Progenitor cell of endocrine pancreas (in vitro differentiated cells): ENCODE data around the gene LRRC73. TPM values are rescaled to one million over a fixed set of nuclear protein-coding genes. Genes with fewer than 3 reads are reported as not detected.

Source experiments
- DNase-seq: peaks from one replicate; pipeline ENCODE4 v3.0.0; 2021; ENCODE audit warnings: low spot score; ENCODE audit not compliant: unreplicated experiment
- H3K27ac Mint-ChIP-seq: 2 replicates; pipeline ENCODE4 v1.8.0; 2021; ENCODE audit warnings: mild to moderate bottlenecking, moderate library complexity, mixed read lengths
- H3K27me3 Mint-ChIP-seq: 2 replicates; pipeline ENCODE4 v1.8.0; 2021; ENCODE audit warnings: mixed read lengths
- H3K36me3 Mint-ChIP-seq: 2 replicates; pipeline ENCODE4 v1.8.0; 2022; ENCODE audit warnings: mixed read lengths; ENCODE audit not compliant: insufficient read depth
- H3K4me1 Mint-ChIP-seq: 2 replicates; pipeline ENCODE4 v1.8.0; 2021; ENCODE audit warnings: low read depth, mixed read lengths
- H3K4me3 Mint-ChIP-seq: 2 replicates; pipeline ENCODE4 v1.8.0; 2021; ENCODE audit warnings: low read depth, mild to moderate bottlenecking, moderate library complexity, mixed read lengths
- H3K9me3 Mint-ChIP-seq: 2 replicates; pipeline ENCODE4 v1.8.0; 2021; ENCODE audit warnings: low read depth, mixed read lengths
- CTCF ChIP-seq: fragments of 200-600 bp; sonication (generic); IDR thresholded peaks from one replicate; pipeline ENCODE4 v1.5.0; 2021; ENCODE audit warnings: antibody characterized with exemption, mild to moderate bottlenecking; ENCODE audit not compliant: unreplicated experiment
- total RNA-seq: library from RNA; stranded (reverse); gene quantifications from 2 replicates; pipeline ENCODE4 v1.2.1, GENCODE V29; 2021

LRRC73 gene
- total RNA-seq, 1 donor from 2014 or later, result 1.5 TPM

- peaks cover 26% of the 10 kb centered on the region for H3K4me1 Mint-ChIP-seq
- H3K4me3 Mint-ChIP-seq, result peak overlapping the region; percentile 78
- DNase-seq, result no peak
- H3K9me3 Mint-ChIP-seq, result no peaks in the 10 kb centered on the region
- H3K27ac Mint-ChIP-seq, result peak overlapping the region; percentile 93
- peaks cover 6% of the 10 kb centered on the region for H3K36me3 Mint-ChIP-seq
- no peak for TF ChIP-seq CTCF
- H3K27me3 Mint-ChIP-seq, result no peaks in the 10 kb centered on the region
Observed at GRCh38 chr6:43478008-43478372, 32.2 kb downstream of the LRRC73 start.

GRCh38 chr6:43477235-43478007 is 32.7 kb downstream of the LRRC73 start, which contains the start of gene TJAP1:
Gene TJAP1, plus strand, starts transcription at chr6:43477570. Its CDS starts 21,432 bp downstream, at chr6:43499002.
- peaks cover 26% of the 10 kb centered on the region for H3K4me1 Mint-ChIP-seq
- peak within 1 kb of the TSS; percentile 93 for H3K27ac Mint-ChIP-seq
- peak within 1 kb of the TSS; percentile 78 for H3K4me3 Mint-ChIP-seq
- H3K27me3 Mint-ChIP-seq, result no peaks in the 10 kb centered on the region
- no peaks in the 10 kb centered on the region for H3K9me3 Mint-ChIP-seq
- no peak for TF ChIP-seq CTCF
- peak; percentile 96 for DNase-seq
- peaks cover 6% of the 10 kb centered on the region for H3K36me3 Mint-ChIP-seq

- no peak for DNase-seq
- Mint-ChIP-seq H3K27ac (peak overlapping the region; percentile 93), H3K27me3 (no peaks in the 10 kb centered on the region), H3K4me3 (peak overlapping the region; percentile 78), H3K9me3 (no peaks in the 10 kb centered on the region), H3K4me1 (peaks cover 21% of the 10 kb centered on the region), H3K36me3 (peaks cover under 1% of the 10 kb centered on the region)
- no peak for TF ChIP-seq CTCF
Observed at GRCh38 chr6:43476746-43477145, 33.4 kb downstream of the LRRC73 start.

GRCh38 chr6:43475516-43475915 is 34.6 kb downstream of the LRRC73 start:
- no peak overlapping the region for H3K4me3 Mint-ChIP-seq
- H3K27me3 Mint-ChIP-seq, result no peaks in the 10 kb centered on the region

GRCh38 chr6:43472515-43472914 is 37.6 kb downstream of the LRRC73 start:
- Mint-ChIP-seq H3K36me3 (no peaks in the 10 kb centered on the region), H3K9me3 (no peaks in the 10 kb centered on the region)

More at GRCh38 chr6:43475516-43475915, 34.6 kb downstream of the LRRC73 start:
- Mint-ChIP-seq H3K27ac (no peak overlapping the region), H3K9me3 (no peaks in the 10 kb centered on the region), H3K4me1 (peaks cover 19% of the 10 kb centered on the region), H3K36me3 (no peaks in the 10 kb centered on the region)
- DNase-seq, result no peak
- no peak for TF ChIP-seq CTCF

More at GRCh38 chr6:43472515-43472914, 37.6 kb downstream of the LRRC73 start:
- Mint-ChIP-seq H3K4me3 (no peak overlapping the region), H3K27ac (no peak overlapping the region), H3K27me3 (peaks cover 5% of the 10 kb centered on the region), H3K4me1 (peaks cover 10% of the 10 kb centered on the region)
- DNase-seq, result no peak
- TF ChIP-seq CTCF, result no peak
